IMR-90 (cell line): ENCODE results near the gene SCIN.

Experiments
- CEBPB ChIP-seq: IDR thresholded peaks from 2 replicates; pipeline ENCODE4 v1.6.1; 2012; ENCODE audit warnings: low read depth, low read length, improper control_type of control experiment
- RFX5 ChIP-seq: IDR thresholded peaks from 2 replicates; pipeline ENCODE4 v1.8.0; 2012; ENCODE audit warnings: low read depth, mild to moderate bottlenecking, low read length, moderate library complexity
- TF ChIP-seq, protein P1 (sequence below): conservative IDR thresholded peaks from 2 replicates; pipeline ENCODE4 v1.5.1; 2012; ENCODE audit warnings: mild to moderate bottlenecking, low read depth, low read length, improper control_type of control experiment

DNA sequence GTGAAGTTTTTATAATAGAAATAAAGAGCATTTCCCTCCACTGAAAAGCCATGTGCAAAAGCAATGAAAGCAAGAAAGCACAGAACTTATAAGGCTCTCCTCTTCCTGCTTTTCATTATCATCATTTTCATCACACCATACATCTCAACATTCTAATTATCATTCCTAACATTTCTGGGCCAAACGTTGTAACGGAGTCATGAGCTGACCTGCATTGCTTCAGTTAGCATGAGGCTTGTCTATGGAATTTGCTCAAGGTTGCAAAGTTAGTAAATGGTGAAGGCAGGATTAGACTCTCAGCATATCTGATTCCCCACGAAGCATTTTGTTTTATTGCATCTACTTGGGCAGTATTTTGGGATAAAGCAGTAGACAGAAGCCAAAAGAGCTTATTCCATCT is 11.4 kb downstream of the SCIN start:
- TF ChIP-seq CEBPB (no peak), RFX5 (no peak)
- TF ChIP-seq, protein P1, sequence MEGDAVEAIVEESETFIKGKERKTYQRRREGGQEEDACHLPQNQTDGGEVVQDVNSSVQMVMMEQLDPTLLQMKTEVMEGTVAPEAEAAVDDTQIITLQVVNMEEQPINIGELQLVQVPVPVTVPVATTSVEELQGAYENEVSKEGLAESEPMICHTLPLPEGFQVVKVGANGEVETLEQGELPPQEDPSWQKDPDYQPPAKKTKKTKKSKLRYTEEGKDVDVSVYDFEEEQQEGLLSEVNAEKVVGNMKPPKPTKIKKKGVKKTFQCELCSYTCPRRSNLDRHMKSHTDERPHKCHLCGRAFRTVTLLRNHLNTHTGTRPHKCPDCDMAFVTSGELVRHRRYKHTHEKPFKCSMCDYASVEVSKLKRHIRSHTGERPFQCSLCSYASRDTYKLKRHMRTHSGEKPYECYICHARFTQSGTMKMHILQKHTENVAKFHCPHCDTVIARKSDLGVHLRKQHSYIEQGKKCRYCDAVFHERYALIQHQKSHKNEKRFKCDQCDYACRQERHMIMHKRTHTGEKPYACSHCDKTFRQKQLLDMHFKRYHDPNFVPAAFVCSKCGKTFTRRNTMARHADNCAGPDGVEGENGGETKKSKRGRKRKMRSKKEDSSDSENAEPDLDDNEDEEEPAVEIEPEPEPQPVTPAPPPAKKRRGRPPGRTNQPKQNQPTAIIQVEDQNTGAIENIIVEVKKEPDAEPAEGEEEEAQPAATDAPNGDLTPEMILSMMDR = no peak
